ENCODE data around the gene TRPM5. TPM values are rescaled to one million over a fixed set of nuclear protein-coding genes. Genes with fewer than 3 reads are reported as not detected.
A peak's percentile ranks its signal among the peaks of the same experiment; 100 is the strongest.

Gene TRPM5
- total RNA-seq, 2 experiments from 2014 or later: not detected

GRCh38 chr11:2446590-2447252, 2.4 kb upstream of the TRPM5 start:
- CTCF ChIA-PET: interaction anchor here (0.9 to 6.9 kb wide), 2 partner anchors 29 to 85 kb away, joined by 3 to 46 read pairs; no protein-coding TSS in a partner anchor
- DNase-seq: peak; percentile 28
- POLR2A ChIA-PET: interaction anchor here (1.1 kb wide), 1 partner anchor 21 kb away, joined by 3 read pairs; no protein-coding TSS in a partner anchor
- H3K27me3 Mint-ChIP-seq: no peaks in the 10 kb centered on the region
- peak overlapping the region; percentile 91 for H3K4me3 Mint-ChIP-seq
- H3K9me3 Mint-ChIP-seq: no peaks in the 10 kb centered on the region
- ATAC-seq: no peak
- H3K27ac Mint-ChIP-seq: peak overlapping the region; percentile 72
- TF ChIP-seq, protein P1, sequence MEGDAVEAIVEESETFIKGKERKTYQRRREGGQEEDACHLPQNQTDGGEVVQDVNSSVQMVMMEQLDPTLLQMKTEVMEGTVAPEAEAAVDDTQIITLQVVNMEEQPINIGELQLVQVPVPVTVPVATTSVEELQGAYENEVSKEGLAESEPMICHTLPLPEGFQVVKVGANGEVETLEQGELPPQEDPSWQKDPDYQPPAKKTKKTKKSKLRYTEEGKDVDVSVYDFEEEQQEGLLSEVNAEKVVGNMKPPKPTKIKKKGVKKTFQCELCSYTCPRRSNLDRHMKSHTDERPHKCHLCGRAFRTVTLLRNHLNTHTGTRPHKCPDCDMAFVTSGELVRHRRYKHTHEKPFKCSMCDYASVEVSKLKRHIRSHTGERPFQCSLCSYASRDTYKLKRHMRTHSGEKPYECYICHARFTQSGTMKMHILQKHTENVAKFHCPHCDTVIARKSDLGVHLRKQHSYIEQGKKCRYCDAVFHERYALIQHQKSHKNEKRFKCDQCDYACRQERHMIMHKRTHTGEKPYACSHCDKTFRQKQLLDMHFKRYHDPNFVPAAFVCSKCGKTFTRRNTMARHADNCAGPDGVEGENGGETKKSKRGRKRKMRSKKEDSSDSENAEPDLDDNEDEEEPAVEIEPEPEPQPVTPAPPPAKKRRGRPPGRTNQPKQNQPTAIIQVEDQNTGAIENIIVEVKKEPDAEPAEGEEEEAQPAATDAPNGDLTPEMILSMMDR (IDR thresholded peaks at IDR 0.05): no peak
- H3K4me1 Mint-ChIP-seq (ENCODE audit: low read depth): peaks cover 32% of the 10 kb centered on the region
- no peaks in the 10 kb centered on the region for H3K36me3 Mint-ChIP-seq (ENCODE audit: low read depth)
- intact Hi-C loops (cut with micrococcal nuclease): no loop called here

GRCh38 chr11:2445746-2446551, 1.6 kb upstream of the TRPM5 start:
- no peaks in the 10 kb centered on the region for H3K27me3 Mint-ChIP-seq
- intact Hi-C loops (cut with micrococcal nuclease): no loop called here
- ATAC-seq (no peak), DNase-seq (no peak)
- H3K4me3 Mint-ChIP-seq: peak overlapping the region; percentile 91
- H3K36me3 Mint-ChIP-seq (ENCODE audit: low read depth): no peaks in the 10 kb centered on the region
- peaks cover 32% of the 10 kb centered on the region for H3K4me1 Mint-ChIP-seq (ENCODE audit: low read depth)
- ChIA-PET CTCF (interaction anchor here (0.9 to 6.9 kb wide), 5 partner anchors 21 to 443 kb away, joined by 3 to 46 read pairs (median 3); no protein-coding TSS in a partner anchor), POLR2A (interaction anchor here (1.1 kb wide), 1 partner anchor 22 kb away, joined by 3 read pairs; no protein-coding TSS in a partner anchor)
- H3K27ac Mint-ChIP-seq: no peak overlapping the region
- no peaks in the 10 kb centered on the region for H3K9me3 Mint-ChIP-seq
- TF ChIP-seq, protein P1 (IDR thresholded peaks at IDR 0.05): no peak

DNA sequence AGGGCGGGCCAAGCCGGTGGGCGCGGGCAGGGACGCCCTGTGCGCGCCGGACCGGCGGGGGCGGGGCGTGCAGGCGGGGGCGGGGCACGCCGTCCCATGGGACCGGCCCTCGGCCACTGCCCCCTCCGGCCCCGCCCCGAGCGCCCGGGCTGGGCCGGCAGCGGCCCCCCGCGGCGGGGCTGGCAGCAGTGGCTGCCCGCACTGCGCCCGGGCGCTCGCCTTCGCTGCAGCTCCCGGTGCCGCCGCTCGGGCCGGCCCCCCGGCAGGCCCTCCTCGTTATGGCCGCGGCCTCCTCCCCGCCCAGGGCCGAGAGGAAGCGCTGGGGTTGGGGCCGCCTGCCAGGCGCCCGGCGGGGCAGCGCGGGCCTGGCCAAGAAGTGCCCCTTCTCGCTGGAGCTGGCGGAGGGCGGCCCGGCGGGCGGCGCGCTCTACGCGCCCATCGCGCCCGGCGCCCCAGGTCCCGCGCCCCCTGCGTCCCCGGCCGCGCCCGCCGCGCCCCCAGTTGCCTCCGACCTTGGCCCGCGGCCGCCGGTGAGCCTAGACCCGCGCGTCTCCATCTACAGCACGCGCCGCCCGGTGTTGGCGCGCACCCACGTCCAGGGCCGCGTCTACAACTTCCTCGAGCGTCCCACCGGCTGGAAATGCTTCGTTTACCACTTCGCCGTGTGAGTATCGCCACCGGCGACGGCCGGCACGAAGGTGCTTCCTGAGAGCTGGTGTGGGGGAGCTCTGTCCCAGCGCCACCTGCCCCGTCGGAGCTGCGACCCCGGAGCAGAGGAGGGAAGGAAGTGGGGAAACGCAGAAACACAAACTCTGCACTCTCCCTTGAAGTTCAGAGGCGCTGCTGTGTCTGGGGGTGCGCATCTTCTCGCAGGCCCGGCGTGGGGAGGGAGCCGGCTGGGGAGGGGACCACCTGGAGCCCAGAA, 769 bp upstream of the TRPM5 start, which contains the start of gene KCNQ1:
TSS of gene KCNQ1 (plus strand) at position 188 of the 925 bp plus-strand sequence. CDS start at position 279, 91 bp downstream.
- Mint-ChIP-seq H3K9me3 (no peaks in the 10 kb centered on the region), H3K36me3 (ENCODE audit: low read depth) (no peaks in the 10 kb centered on the region), H3K27me3 (no peaks in the 10 kb centered on the region), H3K4me1 (ENCODE audit: low read depth) (peaks cover 32% of the 10 kb centered on the region), H3K27ac (peak within 1 kb of the TSS; percentile 73), H3K4me3 (peak within 1 kb of the TSS; percentile 91)
- ATAC-seq (peak; percentile 70), DNase-seq (peak; percentile 47)
- CTCF ChIA-PET: interaction anchor here (1.0 to 6.9 kb wide), 7 partner anchors 22 to 444 kb away, joined by 3 to 46 read pairs (median 3); no protein-coding TSS in a partner anchor
- intact Hi-C loops (cut with micrococcal nuclease): no loop called here
- POLR2A ChIA-PET: interaction anchor here (0.7 to 1.1 kb wide), 2 partner anchors 22 to 23 kb away, joined by 3 read pairs; no protein-coding TSS in a partner anchor
- TF ChIP-seq, protein P1 (IDR thresholded peaks at IDR 0.05): no peak

GRCh38 chr11:2443406-2443805, 908 bp downstream of the TRPM5 start:
- TF ChIP-seq, protein P1 (IDR thresholded peaks at IDR 0.05): no peak
- no peaks in the 10 kb centered on the region for H3K36me3 Mint-ChIP-seq (ENCODE audit: low read depth)
- POLR2A ChIA-PET: interaction anchor here (0.6 kb wide), 1 partner anchor 37 kb away, joined by 3 read pairs; no protein-coding TSS in a partner anchor
- no peak overlapping the region for H3K4me3 Mint-ChIP-seq
- H3K9me3 Mint-ChIP-seq: no peaks in the 10 kb centered on the region
- H3K27ac Mint-ChIP-seq: no peak overlapping the region
- CTCF ChIA-PET: interaction anchor here (0.9 to 6.9 kb wide), 3 partner anchors 23 to 444 kb away, joined by 3 to 46 read pairs (median 6); no protein-coding TSS in a partner anchor
- ATAC-seq: no peak
- DNase-seq: no peak
- peaks cover 32% of the 10 kb centered on the region for H3K4me1 Mint-ChIP-seq (ENCODE audit: low read depth)
- no peaks in the 10 kb centered on the region for H3K27me3 Mint-ChIP-seq
- intact Hi-C loops (cut with micrococcal nuclease): no loop called here

All from activated CD8-positive, alpha-beta T cell treated with anti-CD3 and anti-CD28 coated beads for 36 hours (primary cell).